ENCODE data around the gene SLC44A1.
"Not testable (repeated sequence)": the region's sequence is repeated elsewhere in the genome, so short reads cannot be mapped to it uniquely, and the experiment has no call there.

The SLC44A1 gene

DNA sequence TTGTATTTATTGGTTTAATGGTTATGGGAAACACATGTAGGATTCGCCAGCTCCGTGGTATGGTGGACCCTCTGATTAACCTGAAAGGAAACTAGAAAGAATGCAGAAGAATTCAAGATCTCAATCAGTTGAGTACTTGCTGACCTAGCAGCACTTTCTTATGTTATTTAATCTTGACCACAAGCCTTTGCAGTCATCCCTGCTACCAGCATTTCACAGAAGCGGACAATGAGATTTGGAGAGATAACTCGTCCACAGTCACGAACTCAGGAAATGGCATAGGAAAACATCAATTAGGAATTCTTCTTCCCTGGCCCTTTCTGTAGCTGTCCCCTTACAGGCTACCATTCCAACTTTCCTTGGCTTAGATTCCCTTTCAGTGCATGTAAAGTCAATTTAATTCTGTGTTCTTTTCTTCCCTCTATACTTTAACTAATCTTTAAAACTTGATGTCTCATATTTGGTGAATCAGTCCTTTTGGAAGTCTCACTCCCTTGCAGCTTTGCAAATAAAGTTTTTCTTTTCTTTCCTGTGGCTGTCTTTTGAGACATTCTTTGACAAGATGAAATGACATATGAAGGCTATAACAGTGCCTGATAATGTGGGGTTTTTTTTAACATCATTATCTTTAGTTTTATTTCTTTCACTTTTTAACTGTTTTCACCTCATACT lies 1.3 kb upstream of the SLC44A1 start:
- DNase-seq: no peak

DNA sequence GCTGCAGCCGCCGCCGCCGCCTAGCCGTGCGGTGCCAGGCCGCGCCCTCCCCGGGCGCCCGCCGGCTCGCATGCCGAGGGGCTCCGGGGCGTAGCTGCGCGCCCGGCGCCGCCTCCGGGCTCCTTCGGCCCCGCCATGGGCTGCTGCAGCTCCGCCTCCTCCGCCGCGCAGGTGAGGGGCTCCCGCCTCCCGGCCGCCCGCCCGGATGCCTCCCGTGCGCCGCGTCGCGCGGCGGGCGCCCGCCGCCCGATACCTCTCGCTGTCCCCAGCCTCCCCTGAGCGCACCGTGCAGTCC lies 230 bp downstream of the SLC44A1 start:
- DNase-seq: peak; percentile 78

DNA sequence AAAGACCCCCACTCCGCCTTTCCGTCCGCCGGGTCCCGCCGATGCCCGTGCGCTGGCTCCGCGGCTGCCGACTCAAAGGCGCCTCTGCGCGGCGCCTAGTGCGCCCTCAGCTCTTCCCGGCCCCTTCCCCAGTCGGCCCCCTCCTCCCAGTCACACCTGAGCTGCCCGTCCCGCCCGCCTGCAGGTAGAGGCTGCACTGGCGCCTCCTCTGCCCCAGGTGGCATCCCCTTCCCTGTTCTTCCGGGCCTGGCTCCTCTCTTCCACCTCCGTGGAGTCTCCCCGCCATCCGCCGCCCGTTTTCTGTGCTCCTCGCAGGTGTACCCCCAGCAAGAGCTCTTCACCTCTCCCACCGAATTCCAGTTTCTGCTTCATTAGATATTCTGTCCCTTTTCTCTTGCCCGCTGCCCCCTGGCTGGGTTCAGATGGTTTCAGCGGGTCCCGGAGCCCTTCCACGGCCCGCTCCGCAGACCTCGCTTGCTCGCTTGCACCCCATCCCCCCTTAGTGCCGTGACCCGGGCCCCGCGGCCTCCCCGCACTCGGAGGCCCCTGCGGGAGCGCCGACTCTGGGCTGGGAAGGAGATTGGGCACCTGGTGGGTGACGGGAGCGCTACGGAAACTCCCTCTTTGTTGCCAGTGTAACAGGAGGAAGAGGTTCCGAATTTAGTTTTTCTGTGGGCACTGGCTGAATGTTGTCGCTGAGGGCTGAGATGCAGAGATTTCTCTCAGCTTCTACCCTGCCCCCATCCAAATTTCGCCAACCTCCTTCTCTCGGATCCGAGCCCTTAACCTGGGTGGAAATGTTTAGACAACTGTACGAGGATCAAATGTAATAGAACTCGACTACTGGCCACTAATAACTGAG lies 809 bp downstream of the SLC44A1 start:
- peak; percentile 78 for DNase-seq

DNA sequence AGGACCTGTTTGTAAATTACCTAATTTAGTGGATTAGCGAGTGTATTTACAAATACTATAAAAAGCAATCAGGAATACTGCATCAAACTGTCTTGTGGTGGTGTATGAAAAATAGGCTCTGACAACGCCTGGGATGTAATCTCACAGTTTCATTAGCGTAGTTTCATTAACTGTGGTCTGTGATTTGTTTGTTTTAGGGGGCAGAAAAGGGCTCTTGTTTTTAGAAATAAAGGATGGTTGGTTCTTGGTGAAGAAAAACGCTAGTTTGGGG lies 1.4 kb downstream of the SLC44A1 start:
- DNase-seq: no peak

DNA sequence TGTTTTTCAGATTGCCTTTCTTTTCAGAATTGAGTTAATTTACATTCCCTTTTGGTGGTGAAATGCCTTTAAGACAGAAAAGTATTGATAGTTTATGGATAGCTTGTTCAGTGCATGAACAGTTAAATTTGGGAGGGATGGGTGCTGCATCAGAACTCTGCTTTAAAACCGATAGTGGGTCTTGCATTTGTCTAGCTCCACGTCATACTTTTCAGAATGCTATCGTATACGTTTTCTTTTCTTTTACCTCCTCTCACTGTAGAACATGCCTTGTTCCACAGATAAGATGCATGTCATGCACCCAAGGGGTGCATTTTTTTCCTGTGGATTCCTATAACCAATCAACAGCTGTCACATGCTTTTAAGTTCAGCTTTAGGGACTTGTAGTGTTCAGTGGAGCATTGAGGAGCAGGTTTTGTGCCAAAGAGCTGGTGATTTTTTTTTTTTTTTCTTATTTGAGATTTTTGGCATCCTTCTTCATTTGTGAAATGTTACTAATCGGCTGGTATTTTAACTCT lies 2.3 kb downstream of the SLC44A1 start:
- DNase-seq: no peak

DNA sequence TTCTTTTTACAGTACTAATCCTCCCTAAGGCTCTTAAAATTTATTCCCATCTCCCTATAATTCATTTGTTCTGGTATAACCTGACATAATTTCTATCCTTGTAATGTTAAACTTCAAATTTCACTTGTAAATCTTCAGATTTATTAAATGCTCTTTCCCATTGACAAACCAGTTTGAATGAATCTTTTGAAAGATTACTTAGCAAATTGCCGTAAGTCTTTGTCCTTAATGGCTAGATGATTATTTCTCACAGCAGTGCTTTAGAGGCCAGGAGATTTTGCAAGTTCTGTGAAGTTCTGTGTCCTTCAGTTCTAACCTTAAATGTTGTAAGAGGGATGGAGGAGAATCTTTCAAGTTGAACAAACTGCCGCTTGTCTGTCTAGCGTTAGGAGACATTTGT lies 4.2 kb downstream of the SLC44A1 start:
- no peak for DNase-seq

DNA sequence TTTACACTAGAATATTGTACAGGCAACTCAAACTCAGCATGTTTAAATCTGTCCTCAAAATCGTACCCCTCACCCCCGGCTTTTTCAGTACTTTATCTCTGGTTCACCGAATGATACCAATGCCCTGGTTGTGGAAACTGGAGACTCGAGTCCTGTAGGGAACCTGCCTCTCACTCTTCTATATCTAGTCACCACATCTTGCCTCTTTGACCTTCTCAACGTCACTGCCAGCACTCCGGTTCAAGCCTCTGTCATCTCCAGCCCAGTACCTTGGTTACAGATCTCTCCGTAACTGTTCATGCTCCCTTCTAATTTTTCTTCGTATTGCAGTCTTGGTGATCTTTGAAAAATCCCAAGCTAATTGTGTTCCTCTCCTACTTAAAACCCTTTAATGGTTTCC lies 6.7 kb downstream of the SLC44A1 start:
- no peak for DNase-seq

DNA sequence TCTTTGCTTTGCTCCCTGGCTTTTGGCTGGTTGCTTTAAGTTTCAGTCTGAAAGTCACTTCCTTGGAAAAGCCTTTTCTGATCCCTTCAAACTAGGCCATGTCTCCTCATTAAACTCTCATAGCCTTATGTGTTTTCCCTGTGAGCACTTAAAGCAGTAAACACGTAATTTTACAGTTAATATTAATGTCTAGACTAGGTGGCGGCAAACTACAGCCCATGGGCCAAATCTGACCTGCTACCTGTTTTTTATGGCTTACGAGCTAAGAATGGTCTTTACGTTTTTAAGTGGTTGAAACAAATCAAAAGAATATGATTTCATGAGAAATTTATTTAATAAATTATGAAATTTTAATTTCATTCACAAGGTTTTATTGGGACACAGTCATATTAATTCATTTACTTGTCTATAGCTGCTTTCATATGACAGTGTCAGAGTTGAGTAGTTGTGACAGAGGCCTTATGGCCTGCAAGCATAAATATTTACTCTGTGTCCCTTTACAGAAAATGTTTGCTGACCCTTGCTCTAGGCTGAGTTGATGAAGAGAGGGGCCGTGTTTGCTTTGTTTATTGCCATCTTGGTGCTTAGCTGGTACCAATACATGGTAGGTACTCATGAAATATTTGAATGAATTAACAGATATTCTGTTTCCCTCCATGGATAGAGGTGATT lies 7.4 kb downstream of the SLC44A1 start:
- peak; percentile 18 for DNase-seq

DNA sequence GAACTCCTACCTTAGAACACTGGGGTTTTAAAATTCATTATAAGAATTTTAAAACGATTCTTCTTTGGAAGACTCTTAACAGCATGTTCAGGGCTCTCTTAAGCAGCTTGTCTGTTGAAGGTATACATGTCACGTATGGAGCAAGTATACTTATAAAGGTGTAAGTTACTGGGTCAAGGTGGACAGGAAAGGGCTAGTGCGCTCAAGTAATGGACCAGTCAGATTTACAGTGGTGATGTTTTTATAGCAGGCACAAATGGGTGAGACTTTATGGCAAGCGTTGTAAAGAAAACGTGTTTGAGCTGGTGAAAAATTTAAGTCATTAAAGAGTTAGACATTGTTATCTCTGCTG lies 7.9 kb downstream of the SLC44A1 start:
- DNase-seq: no peak

DNA sequence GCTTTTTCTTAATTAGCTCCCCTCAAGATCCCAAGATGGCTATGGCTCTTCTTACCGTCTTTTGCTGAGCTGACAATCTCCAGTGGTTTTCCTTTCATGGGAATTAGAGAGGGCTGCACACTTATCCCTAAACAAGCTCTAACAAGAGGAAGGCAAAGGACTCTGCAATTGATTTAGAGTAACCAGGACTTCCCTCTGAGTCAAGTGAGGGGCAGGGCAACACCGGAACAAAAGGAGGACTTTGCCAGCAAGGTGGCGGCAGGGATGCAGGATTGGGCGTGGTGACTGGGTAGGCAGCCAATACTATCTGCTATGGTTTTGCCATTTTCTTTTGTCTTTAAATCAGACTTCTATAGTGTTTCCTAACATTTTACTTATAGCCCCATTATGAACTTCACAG lies 9.8 kb downstream of the SLC44A1 start:
- peak; percentile 33 for DNase-seq

DNA sequence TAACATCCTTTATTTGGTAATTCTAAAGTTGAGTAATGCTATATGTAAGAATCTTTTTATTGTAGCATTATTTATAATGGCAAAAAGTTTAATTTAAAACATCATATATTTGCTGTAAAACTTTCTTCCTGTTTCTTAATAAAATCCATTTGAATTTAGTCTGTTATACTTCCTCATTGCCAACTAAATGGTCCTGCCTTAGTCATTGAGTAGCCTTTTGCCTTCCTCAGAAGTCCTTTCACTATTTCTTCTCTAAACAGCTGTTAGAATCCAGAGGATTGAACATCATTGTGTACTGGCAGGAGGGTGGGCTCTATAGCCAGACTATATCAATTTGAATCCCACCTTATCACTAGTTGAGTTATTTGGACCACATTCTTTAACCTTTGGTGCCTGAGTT lies 11.0 kb downstream of the SLC44A1 start:
- DNase-seq: no peak

DNA sequence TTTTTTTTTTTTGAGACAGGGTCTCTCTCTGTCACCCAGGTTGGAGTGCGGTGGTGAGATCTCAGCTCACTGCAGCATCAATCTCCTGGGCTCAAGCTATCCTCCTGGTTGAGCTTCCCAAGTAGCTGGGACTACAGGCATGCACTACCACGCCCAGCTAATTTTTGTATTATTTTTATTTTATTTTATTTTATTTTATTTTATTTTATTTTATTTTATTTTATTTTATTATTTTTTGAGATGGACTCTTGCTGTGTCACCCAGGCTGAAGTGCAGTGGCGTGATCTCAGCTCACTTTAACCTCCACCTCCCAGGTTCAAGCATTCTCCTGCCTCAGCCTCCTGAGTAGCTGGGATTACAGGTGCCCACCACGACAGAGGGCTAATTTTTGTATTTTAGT lies 12.1 kb downstream of the SLC44A1 start:
- DNase-seq: not testable (repeated sequence)

DNA sequence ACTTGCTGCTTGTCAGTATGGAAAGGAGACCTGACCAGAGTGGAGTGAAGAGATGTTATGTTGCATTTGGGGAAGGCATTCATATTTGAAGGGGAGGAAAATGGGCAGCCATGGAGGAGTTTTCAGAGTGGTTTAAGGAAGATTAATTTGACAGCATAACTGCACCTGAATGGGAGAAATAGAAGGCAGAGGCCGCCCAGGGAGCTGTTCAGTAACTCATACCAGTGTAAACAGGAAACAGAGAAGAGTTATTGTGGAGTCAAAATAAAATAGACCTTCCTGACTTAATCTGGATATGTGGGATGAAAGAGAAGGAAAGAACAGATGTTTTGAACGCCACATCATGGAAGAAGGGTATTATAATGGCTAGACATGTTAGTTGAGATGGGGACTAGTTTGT lies 13.4 kb downstream of the SLC44A1 start:
- no peak for DNase-seq

DNA sequence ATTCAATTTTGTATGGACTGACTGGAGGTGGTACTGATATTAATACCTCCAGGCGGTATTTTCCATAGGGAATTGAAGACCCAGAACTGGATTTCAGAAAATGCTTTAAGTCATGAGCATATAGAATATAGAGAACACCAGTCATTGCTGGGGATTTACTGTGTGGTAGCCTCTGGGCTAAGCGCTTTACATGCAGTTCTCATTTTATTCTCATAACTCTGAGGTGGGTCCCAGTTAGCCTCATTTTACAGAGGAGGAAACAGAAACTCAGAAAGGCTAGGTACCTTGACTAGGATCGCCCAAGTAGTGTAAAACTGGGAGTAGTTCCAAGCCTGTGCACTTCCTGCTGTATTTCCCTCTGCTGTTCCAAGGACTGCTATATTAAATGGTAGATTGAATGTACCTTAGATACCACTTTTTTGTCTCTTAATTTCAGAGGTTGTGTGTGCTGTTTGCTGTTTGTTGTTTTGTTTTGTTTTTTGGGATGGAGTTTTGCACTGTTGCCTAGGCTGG lies 13.8 kb downstream of the SLC44A1 start:
- no peak for DNase-seq

DNA sequence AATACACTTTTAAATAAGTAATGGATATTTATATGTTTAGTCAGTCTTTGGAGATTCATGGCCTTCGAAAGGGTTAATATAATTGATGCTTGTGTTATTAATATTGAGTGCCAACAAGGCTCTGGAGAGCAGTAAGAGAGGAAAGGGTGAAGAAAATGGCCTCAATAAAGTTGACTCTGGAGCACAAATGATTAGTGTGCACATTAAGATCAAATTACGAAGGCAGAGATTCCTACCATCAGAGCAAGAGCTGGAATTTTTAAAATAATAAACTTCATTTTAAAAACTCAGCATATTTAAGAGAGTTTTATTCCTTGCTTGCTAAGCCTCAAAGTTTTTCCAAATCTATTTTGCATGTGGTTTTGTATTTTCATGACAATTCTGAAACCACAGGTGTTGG lies 14.8 kb downstream of the SLC44A1 start:
- no peak for DNase-seq

DNA sequence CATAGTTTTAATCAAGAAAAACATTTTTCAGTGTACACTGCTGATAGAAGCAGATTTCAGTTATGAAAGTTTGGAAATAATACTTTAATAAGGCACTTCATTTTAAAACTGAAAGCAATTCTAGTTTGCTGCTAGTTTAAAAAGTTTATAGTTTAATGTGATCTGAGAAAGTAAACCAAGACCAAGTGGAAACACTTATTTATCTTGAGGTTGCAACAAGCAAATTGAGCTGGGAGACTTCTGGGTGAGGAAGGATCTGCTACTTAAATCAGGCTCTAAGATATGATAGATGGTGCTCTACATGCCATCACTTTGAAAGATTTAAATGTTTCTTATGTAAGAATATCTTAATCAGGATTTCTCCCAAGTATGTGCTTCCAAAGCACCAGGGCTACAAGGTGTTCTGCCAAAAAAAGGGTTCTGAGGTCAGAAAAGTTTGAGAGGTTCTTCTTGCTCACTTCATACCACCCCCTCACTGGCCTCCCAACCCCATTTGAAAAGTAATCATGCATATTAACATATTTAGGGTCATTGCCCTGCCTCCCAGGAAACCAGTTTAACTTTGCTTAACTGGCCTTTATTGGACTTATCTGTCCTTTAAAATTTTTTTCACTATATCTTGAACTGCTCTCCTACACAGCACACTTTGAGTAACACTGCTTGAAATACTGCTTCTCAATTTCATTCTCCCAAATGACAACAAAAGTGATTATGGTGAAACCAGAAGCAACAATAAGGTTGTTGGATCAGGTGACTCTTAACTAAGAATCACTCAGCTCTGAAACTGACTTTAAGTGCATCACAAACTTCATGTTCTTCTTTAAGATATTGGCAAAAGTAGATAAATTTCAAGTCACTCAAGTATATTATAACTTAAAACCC lies 15.5 kb downstream of the SLC44A1 start:
- no peak for DNase-seq

DNA sequence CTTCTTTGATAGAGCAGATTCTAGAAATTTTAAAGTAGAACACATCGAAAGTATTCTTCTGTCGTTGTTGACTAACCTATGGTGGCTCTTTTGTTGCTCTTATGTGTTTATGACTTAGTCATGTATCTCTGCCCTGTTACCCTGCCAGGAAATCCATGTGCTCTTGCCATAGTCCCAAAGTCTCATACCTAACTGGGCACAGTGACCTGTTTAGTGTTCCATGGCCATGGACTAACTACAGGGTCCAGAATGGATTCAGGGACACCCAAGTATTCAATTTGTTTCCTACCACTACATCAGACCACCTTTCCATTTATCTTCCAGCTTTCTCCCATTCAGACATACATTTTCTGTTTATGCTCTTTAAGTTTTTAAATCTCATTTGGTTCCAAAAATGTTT lies 18.0 kb downstream of the SLC44A1 start:
- no peak for DNase-seq

DNA sequence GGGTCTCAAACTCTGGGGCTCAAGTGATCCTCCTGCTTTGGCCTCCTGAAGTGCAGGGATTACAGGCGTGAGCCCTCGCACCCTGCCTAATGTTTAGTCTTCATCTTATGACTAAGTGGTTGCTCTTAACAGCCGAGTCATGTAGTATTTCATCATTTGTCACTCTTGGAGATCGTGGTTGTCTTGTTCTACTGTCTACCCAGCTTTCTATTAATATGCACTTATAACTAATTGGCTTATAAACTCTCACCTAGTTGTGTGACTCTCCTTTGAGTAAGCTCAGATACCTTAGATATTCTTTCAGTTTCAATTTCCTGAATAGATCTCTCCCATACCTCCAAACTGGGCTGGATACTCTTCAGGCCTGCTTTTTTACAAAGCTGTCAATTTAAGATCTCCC lies 19.9 kb downstream of the SLC44A1 start:
- no peak for DNase-seq

DNA sequence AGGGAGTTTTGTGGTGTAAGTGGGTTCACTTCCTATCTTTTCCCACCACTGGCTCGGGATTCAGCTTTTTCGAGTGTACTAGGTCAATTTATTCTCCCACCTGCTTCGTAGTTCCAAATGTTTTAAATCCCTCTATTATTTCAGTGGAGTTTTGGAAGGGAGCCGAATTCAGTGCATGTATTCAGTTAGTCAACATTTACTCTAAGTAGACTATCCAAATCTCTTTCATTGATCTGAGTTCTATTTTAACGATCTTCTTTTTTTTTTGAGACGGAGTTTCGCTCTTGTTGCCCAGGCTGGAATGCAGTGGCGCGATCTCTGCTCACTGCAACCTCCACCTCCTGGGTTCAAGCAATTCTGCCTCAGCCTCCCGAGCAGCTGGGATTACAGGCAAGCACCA lies 23.8 kb downstream of the SLC44A1 start:
- not testable (repeated sequence) for DNase-seq

DNA sequence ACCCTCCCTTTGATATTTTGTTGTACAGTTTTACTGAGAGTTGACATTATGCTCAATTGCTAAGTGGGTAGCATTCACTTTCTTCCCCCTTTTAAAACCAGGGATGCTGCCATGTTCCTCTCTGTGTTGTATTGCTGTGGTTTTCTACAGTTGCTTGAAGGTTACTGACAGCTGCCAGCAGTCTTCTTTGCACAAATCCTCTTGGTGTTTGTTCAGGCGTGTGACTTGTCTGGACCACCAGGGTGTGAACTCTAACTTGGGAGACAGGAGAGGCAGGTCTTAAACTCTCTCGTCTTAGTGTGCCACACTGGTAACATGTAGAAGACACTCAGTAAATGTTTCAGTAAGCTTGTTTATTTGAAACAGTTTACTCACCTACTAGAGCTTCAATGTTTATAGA lies 25.1 kb downstream of the SLC44A1 start:
- no peak for DNase-seq

DNA sequence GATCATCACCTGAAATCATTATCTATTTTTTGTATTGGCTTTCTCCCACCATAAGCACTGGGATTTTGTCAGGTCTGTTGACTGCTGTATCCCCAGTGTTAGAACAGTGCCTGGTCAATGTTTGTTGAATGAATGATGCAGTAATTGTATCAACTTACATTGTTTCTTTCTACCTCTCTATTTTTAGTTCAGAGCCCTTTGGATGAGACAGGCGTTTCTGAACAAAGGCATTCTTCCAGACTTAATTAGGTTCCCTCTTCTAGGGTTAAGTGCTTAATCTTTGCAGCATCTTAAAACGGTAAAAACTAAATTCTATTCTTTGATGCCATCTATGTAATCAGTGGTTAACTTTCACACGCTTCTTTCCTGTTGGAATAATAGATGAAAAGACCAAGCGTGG lies 26.3 kb downstream of the SLC44A1 start:
- DNase-seq: no peak

DNA sequence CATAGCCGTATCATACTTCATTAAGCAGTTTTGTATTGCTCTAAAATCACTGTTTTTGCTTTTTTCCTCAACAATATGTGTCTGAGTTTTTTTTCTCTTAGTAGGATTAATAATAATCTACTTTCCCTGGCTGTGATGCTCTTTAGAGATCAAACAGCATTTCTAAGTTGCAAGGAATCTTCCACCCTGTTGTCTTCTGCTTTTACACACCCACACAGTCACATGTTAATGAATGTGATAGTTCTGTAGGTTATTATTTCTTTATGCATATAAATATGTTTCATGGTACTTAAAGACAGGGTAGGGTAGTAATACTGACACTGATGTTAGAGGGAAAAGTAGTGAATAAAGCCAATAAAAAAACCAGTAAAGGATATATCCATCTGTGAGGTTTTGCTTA lies 29.3 kb downstream of the SLC44A1 start:
- DNase-seq: no peak

DNA sequence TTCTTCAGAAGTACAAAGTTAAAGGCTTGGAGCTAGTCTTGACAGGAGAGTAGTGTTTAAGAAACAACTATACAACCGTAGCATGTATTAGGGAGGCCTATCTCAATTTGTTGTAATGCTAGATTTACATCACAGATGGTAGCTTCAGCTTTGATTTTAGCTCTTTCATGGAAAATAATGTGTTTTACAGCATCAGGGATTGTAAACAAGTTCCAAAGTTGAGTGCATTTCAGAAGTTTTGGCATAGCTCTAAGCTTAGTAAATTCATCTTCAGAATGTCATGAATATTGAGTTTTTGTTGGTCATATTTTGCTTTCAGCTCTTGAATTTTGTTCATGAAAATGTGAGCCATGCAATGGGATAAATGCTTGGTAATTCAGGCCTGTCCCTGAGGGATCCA lies 30.7 kb downstream of the SLC44A1 start:
- DNase-seq: no peak
